Measurements from ENCODE around the gene MYL12A. TPM values are rescaled to one million over a fixed set of nuclear protein-coding genes. Genes with fewer than 3 reads are reported as not detected.

The MYL12A gene
- total and polyA plus RNA-seq, 2 of the 8 experiments (the other 6 are each of a cell fraction or from before 2014, with no cell fraction given) = 188 to 247 TPM

DNA sequence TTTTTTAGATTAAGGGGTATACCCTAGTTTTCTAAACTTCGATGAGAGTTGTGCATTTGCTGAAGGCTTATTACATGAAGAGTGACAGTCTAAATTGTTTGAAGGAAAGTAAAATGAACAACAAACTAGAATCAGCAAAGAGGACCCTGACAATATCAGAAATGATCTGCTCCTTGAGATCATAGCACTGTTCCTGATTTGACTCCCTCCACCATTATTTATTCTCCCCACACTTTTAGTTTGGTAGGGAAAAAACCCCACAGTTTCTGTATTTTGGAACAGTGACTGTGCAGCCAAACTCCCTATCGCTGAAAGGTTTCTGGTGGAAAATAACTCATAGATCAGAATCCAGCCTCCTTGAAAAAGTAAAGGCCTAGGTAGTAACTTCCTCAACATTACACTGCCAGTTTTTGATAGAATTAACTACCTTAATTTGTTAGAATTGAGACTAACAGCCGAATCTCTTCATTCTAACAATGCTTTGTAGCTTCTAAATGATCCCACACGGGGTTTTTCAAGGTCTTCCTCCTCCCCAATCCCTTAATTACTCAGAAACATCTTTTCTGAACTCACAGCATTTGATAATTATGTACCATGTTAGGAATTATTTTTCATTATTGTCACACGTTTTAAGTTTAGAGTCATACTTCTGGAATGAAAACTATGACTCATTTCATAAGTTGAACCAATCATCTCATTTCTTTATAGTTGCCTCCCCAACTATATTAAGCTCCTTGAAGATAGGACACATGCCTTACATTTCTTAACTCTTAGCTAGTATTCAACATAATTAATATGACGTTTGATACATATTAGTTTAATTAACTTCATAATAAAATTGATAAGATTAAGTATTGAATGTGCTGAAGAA, 2.9 kb downstream of the MYL12A start (continued):
- no peak for TF ChIP-seq EP300 (IDR thresholded peaks at IDR 0.05; ENCODE audit: borderline replicate concordance in 1 of 2, low read depth in 2 of 2, low read length in 2 of 2)
- TF ChIP-seq, protein P1, sequence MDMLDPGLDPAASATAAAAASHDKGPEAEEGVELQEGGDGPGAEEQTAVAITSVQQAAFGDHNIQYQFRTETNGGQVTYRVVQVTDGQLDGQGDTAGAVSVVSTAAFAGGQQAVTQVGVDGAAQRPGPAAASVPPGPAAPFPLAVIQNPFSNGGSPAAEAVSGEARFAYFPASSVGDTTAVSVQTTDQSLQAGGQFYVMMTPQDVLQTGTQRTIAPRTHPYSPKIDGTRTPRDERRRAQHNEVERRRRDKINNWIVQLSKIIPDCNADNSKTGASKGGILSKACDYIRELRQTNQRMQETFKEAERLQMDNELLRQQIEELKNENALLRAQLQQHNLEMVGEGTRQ (IDR thresholded peaks at IDR 0.05; ENCODE audit: low read length) = no peak
- no peak for TF ChIP-seq BACH1 (IDR thresholded peaks at IDR 0.05; ENCODE audit: low read length)
